AG08395 (cell line): ENCODE data around the gene CSNK1D.
"Not testable (repeated sequence)": the region's sequence is repeated elsewhere in the genome, so short reads cannot be mapped to it uniquely, and the experiment has no call there.

Source experiments
- DNase-seq: peaks from one replicate; pipeline ENCODE4 v3.0.0; 2012; ENCODE audit warnings: mixed read lengths, low spot score

CSNK1D gene

GRCh38 chr17:82215095-82215971, 58.2 kb downstream of the CSNK1D start:
- peak; percentile 61 for DNase-seq

- no peak for DNase-seq
Measured at GRCh38 chr17:82214012-82214628, 59.4 kb downstream of the CSNK1D start.

GRCh38 chr17:82213251-82214011, 60.1 kb downstream of the CSNK1D start:
- peak; percentile 87 for DNase-seq

GRCh38 chr17:82212331-82213250, 60.9 kb downstream of the CSNK1D start, which contains the start of gene CCDC57:
CCDC57 (minus strand) TSS chr17:82212842; CDS start chr17:82201944, 10,898 bp downstream.
- DNase-seq, result peak; percentile 91

GRCh38 chr17:82210655-82211054, 62.8 kb downstream of the CSNK1D start:
- DNase-seq, result not testable (repeated sequence)

GRCh38 chr17:82205720-82206508, 67.6 kb downstream of the CSNK1D start:
- peak; percentile 79 for DNase-seq

GRCh38 chr17:82204831-82205719, 68.4 kb downstream of the CSNK1D start:
- peak; percentile 74 for DNase-seq

GRCh38 chr17:82203920-82204319, 69.6 kb downstream of the CSNK1D start:
- no peak for DNase-seq

- DNase-seq, result no peak
Measured at GRCh38 chr17:82202981-82203380, 70.5 kb downstream of the CSNK1D start.

- no peak for DNase-seq
Measured at GRCh38 chr17:82201498-82201910, 72.0 kb downstream of the CSNK1D start.

- DNase-seq, result no peak
Measured at GRCh38 chr17:82200743-82201497, 72.6 kb downstream of the CSNK1D start.

- DNase-seq, result no peak
Measured at GRCh38 chr17:82200135-82200534, 73.4 kb downstream of the CSNK1D start.

- DNase-seq, result no peak
Measured at GRCh38 chr17:82199496-82199895, 74.0 kb downstream of the CSNK1D start.

GRCh38 chr17:82198092-82198491, 75.4 kb downstream of the CSNK1D start:
- DNase-seq, result no peak

- no peak for DNase-seq
Measured at GRCh38 chr17:82195675-82196672, 77.5 kb downstream of the CSNK1D start.

- DNase-seq, result no peak
Measured at GRCh38 chr17:82194765-82195164, 78.7 kb downstream of the CSNK1D start.

GRCh38 chr17:82193520-82194220, 79.8 kb downstream of the CSNK1D start:
- no peak for DNase-seq
